Retinal pigment epithelial cell (primary cell): Measurements from ENCODE around the gene MON1B.

Experiments
- DNase-seq: peaks from one replicate; pipeline ENCODE4 v3.0.0-alpha.2; 2010; ENCODE audit warnings: low read depth
- H3K4me3 ChIP-seq: 2 replicates; pipeline ENCODE4 v1.5.1; 2011; ENCODE audit warnings: mild to moderate bottlenecking, low read length, control low read depth, moderate library complexity
- CTCF ChIP-seq: conservative IDR thresholded peaks from 2 replicates; pipeline ENCODE4 v1.5.1; 2011; ENCODE audit warnings: low read depth, low read length, control low read depth, inconsistent platforms

MON1B gene

GRCh38 chr16:77213542-77214106 lies 22.6 kb downstream of the MON1B start:
- DNase-seq: peak; percentile 38
- no peak overlapping the region for H3K4me3 ChIP-seq
- no peak for TF ChIP-seq CTCF

GRCh38 chr16:77214411-77215138 lies 23.6 kb downstream of the MON1B start:
- no peak for DNase-seq
- TF ChIP-seq CTCF: no peak
- H3K4me3 ChIP-seq: no peak overlapping the region

DNA sequence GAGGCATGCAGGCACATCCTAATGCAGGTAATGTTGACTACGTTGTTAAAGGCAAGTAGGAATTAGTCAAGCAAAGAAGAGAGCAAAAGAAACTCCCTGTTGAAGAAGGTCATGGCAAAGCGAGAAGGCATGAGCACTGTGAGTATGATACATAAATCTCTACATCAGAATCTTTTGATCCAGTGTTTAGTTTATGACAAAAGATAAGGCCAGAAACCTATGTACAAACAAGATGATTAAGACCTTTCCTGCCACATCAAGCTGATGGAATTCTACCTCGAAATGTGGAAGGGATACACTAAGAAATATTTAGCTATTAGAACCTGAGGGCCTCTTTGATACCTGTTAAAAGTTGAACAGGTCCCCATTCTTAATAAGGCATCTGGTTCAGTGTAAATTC lies 28.4 kb downstream of the MON1B start:
- no peak overlapping the region for H3K4me3 ChIP-seq
- TF ChIP-seq CTCF: no peak
- DNase-seq: no peak

DNA sequence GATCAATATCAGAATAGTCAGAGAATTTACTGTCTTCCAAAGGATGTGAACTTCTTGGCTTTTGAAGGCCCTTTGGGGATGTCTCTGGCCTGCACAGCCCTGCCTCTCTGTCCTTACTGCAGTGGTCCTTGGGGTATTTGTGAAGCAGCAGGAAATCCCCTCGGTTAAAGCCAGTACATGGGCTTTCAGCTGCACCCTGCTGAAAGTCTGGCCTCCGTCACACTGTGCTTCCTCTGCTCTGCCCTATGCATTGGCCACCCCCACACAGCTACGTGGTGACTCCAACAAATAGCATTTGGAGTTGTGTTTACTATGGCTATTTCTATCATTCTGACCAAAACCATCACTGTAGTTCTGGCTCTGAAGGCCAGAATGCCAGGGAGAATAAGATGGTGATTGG lies 29.4 kb downstream of the MON1B start:
- H3K4me3 ChIP-seq: no peak overlapping the region
- DNase-seq: no peak
- TF ChIP-seq CTCF: no peak

- TF ChIP-seq CTCF: no peak
- H3K4me3 ChIP-seq: no peak overlapping the region
- no peak for DNase-seq
Measured at GRCh38 chr16:77221482-77221881, 30.5 kb downstream of the MON1B start.

- TF ChIP-seq CTCF: peak; percentile 43
- DNase-seq: no peak
Measured at GRCh38 chr16:77223184-77223583, 32.2 kb downstream of the MON1B start.

GRCh38 chr16:77225182-77225581 lies 34.2 kb downstream of the MON1B start:
- H3K4me3 ChIP-seq: no peak overlapping the region
- TF ChIP-seq CTCF: no peak
- DNase-seq: no peak

More at GRCh38 chr16:77223184-77223583, 32.2 kb downstream of the MON1B start:
- no peak overlapping the region for H3K4me3 ChIP-seq
